B cell (primary cell): ENCODE data around the gene PDS5A. TPM values are rescaled to one million over a fixed set of nuclear protein-coding genes. Genes with fewer than 3 reads are reported as not detected.

ENCODE experiments used
- ATAC-seq: fragments of 200-7000 bp; cut with Tn5 transposase; one replicate; pipeline ENCODE4 v1.10.0; 2021; ENCODE audit warnings: low read depth, mild to moderate bottlenecking, moderate number of reproducible peaks, moderate library complexity
- CTCF ChIA-PET: fragments of 350-600 bp; sonication (Branson Sonifier 250); formaldehyde crosslinking; loops from one replicate; lab custom pipeline; 2021; ENCODE audit warnings: antibody characterized with exemption, inconsistent platforms; lab: Charles Lee
- POLR2A ChIA-PET: fragments of 350-600 bp; sonication (Branson Sonifier 250); formaldehyde crosslinking; loops from one replicate; lab custom pipeline; 2021; ENCODE audit warnings: antibody characterized with exemption; lab: Charles Lee
- DNase-seq: peaks from one replicate; pipeline ENCODE4 v3.0.0; 2013
- H2AFZ ChIP-seq: 2 replicates; pipeline ENCODE4 v1.6.1; 2012; ENCODE audit warnings: mild to moderate bottlenecking, low read depth, low read length; ENCODE audit not compliant: insufficient read depth, poor library complexity, severe bottlenecking
- H3K27ac ChIP-seq, 2 donors: 1 replicate in 1 of 2; 2 replicates in 1 of 2; pipeline ENCODE4 v1.5.1; 2012 to 2013; ENCODE audit warnings: low read length in 2 of 2, mild to moderate bottlenecking in 2 of 2, moderate library complexity in 1 of 2
- H3K27me3 ChIP-seq, 4 experiments: fragments of 200-600 bp in 1 of 4; sonication (generic) in 1 of 4; replicated peaks in 1 of 4; 1 replicate in 2 of 4; 2 replicates in 2 of 4; pipeline versions ENCODE4 v1.6.1 to v1.7.0; 2013 to 2016; ENCODE audit warnings: low read length in 3 of 4, mild to moderate bottlenecking in 2 of 4, mixed read lengths in 1 of 4, moderate library complexity in 1 of 4; ENCODE audit not compliant: insufficient read depth in 4 of 4, control insufficient read depth in 3 of 4; ENCODE audit errors: control extremely low read depth in 1 of 4
- H3K36me3 ChIP-seq, 2 experiments: replicated peaks in 1 of 2; 1 replicate in 1 of 2; 2 replicates in 1 of 2; pipeline versions ENCODE4 v1.6.1 to v1.7.1; 2013; ENCODE audit warnings: low read length in 1 of 2; ENCODE audit not compliant: insufficient read depth in 2 of 2, control insufficient read depth in 1 of 2; ENCODE audit errors: control extremely low read depth in 1 of 2, extremely low read depth in 1 of 2
- H3K4me1 ChIP-seq, 2 donors: fragments of 200-600 bp in 1 of 2; sonication (generic) in 1 of 2; 1 replicate in 1 of 2; 2 replicates in 1 of 2; pipeline versions ENCODE4 v1.5.1 to v1.6.1; 2013 to 2017; ENCODE audit warnings: low read length in 2 of 2; ENCODE audit not compliant: control insufficient read depth in 2 of 2, insufficient read depth in 2 of 2
- H3K4me2 ChIP-seq: replicated peaks from 2 replicates; pipeline ENCODE3; 2012; ENCODE audit warnings: mild to moderate bottlenecking, low read depth, low read length; ENCODE audit not compliant: poor library complexity, severe bottlenecking
- H3K4me3 ChIP-seq, 5 experiments: fragments of 200-600 bp in 1 of 5; sonication (generic) in 1 of 5; 1 replicate in 3 of 5; 2 replicates in 2 of 5; pipeline versions ENCODE4 v1.5.1 to v1.7.0; 2011 to 2016; ENCODE audit warnings: low read length in 4 of 5, mild to moderate bottlenecking in 4 of 5, low read depth in 2 of 5, control low read depth in 1 of 5, moderate library complexity in 1 of 5; ENCODE audit not compliant: insufficient read depth in 1 of 5; ENCODE audit errors: control extremely low read depth in 1 of 5, extremely low read depth in 1 of 5
- H3K79me2 ChIP-seq: fragments of 200-600 bp; sonication (generic); one replicate; pipeline ENCODE4 v1.6.0; 2016; ENCODE audit warnings: low read length; ENCODE audit not compliant: control insufficient read depth, insufficient read depth
- H3K9ac ChIP-seq: fragments of 200-600 bp; sonication (generic); 2 replicates; pipeline ENCODE4 v1.6.1; 2017; ENCODE audit warnings: mild to moderate bottlenecking, low read length, moderate library complexity
- H3K9me3 ChIP-seq, 3 donors: one replicate each; pipeline versions ENCODE4 v1.6.1 to v1.7.1; 2013; ENCODE audit warnings: low read length in 2 of 3; ENCODE audit not compliant: control insufficient read depth in 2 of 3, insufficient read depth in 1 of 3; ENCODE audit errors: control extremely low read depth in 1 of 3
- H4K20me1 ChIP-seq: 2 replicates; pipeline ENCODE4 v1.6.0; 2012; ENCODE audit warnings: mild to moderate bottlenecking, low read length; ENCODE audit not compliant: insufficient read depth, control insufficient read depth, poor library complexity, severe bottlenecking
- H3K27ac Mint-ChIP-seq: one replicate; pipeline ENCODE4 v1.8.0; 2021; ENCODE audit warnings: mixed read lengths
- H3K27me3 Mint-ChIP-seq: one replicate; pipeline ENCODE4 v1.8.0; 2021; ENCODE audit warnings: mixed read lengths
- H3K4me1 Mint-ChIP-seq: one replicate; pipeline ENCODE4 v1.8.0; 2021; ENCODE audit warnings: mixed read lengths
- H3K4me3 Mint-ChIP-seq: one replicate; pipeline ENCODE4 v1.8.0; 2021; ENCODE audit warnings: mixed read lengths
- H3K9me3 Mint-ChIP-seq: one replicate; pipeline ENCODE4 v1.8.0; 2022; ENCODE audit warnings: mixed read lengths; ENCODE audit not compliant: insufficient read depth
- EZH2 ChIP-seq: IDR thresholded peaks from 2 replicates; pipeline ENCODE4 v1.6.1; 2012; ENCODE audit warnings: borderline replicate concordance, low read depth, mild to moderate bottlenecking, moderate library complexity, low read length; ENCODE audit not compliant: insufficient read depth, poor library complexity, severe bottlenecking
- WGBS: methylation state at CpG from one replicate; pipeline ENCODE4 v1.1.5; 2013; ENCODE audit warnings: missing lambda C conversion rate; ENCODE audit not compliant: insufficient coverage; 5-methylcytosine and 5-hydroxymethylcytosine counted together
- intact Hi-C: fragments of 100-400 bp; cut with micrococcal nuclease; formaldehyde crosslinking; loops from one replicate; pipeline ENCODE4 v1.10.0; 2022
- polyA plus RNA-seq: library from polyadenylated mRNA; depleted of rRNA; stranded (reverse); fragments of >200 nt; gene quantifications from 2 replicates; pipeline ENCODE4 v1.2.3, GENCODE V29; 2012
- total RNA-seq, 2 donors: library from RNA; stranded (reverse); fragments of 120-200 nt in 1 of 2; gene quantifications; 1 replicate in 1 of 2; 2 replicates in 1 of 2; pipeline versions ENCODE4 v1.2.3 to v1.2.4, GENCODE V29; 2013 to 2022
- TF ChIP-seq, protein P1 (sequence below): fragments of 200-600 bp; IDR thresholded peaks from one replicate; pipeline ENCODE4 v1.8.0; 2022; ENCODE audit warnings: antibody characterized with exemption, mild to moderate bottlenecking

Gene PDS5A
- total and polyA plus RNA-seq, 2 donors (not counting 1 experiment from before 2014, with no cell fraction given): 19.4 to 111 TPM

DNA sequence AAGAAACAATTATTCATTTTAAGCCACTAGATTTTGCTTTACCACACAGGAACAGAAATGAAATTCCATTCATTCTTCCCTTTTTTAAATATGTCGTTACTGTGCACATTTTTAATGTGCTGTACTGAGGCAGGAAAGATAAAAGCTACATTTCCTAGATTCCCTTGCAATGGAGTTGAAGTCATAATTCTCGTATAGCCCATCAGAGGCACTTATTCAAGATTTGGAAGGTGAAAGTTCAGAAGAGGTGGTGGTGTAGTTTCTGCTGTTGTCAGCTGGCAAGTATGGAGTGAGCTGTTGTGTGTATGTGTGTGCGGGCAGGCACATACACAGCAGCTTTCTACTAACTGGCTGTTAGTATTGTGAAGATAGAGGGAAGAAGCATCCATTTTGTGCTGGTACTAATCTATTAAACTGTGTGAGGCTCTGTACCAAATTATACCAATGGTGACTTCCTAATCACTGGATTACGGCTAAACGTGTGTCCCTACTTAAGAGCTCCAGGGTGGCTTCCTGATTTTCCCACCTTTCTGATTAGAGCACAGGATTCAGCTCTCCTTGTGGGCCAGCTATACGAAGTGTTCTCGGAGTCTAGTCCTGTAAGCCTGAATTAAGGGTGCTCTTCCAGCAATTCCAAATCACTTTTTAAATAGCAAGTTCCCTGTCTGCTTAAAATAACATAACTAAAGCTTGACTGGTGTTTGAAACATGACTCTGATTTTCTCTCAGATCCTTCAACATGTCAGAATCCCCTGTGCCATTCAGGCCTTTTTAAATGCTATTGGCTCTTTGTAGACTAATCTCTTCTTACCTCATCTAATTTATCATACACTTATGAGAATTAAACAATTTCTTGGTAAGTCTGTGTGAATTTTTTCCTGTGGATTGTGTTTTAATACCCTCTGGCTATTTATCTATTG lies 43.8 kb downstream of the PDS5A start:
- no peaks in the 10 kb centered on the region for H3K27me3 ChIP-seq
- POLR2A ChIA-PET: interaction anchor here (0.6 kb wide), 1 partner anchor 11 kb away, joined by 7 read pairs; no protein-coding TSS in a partner anchor
- H3K4me1 Mint-ChIP-seq: peaks cover 57% of the 10 kb centered on the region
- CTCF ChIA-PET: interaction anchor here (1.1 to 1.3 kb wide), 2 partner anchors 14 to 465 kb away, joined by 3 read pairs; no protein-coding TSS in a partner anchor
- peaks cover 26 to 40% of the 10 kb centered on the region in 2 donors for H3K4me1 ChIP-seq
- peak overlapping the region; percentile 4 for H2AFZ ChIP-seq
- intact Hi-C loops: loop anchor here (1.0 kb wide), 1 partner anchor 12 kb away; no protein-coding TSS in a partner anchor
- H3K9ac ChIP-seq: no peak overlapping the region
- peak overlapping the region; percentile 17 for H3K4me3 Mint-ChIP-seq
- no peak for DNase-seq
- no peaks in the 10 kb centered on the region for H3K9me3 ChIP-seq
- peak overlapping the region in 1 of 2 donors; percentile 58 for H3K27ac ChIP-seq
- no peak for ATAC-seq
- H3K27ac Mint-ChIP-seq: peak overlapping the region; percentile 58
- H3K79me2 ChIP-seq: peaks cover 92% of the 10 kb centered on the region
- no peaks in the 10 kb centered on the region for H3K9me3 Mint-ChIP-seq
- 73% methylated on average over 6 of the region's 7 CpGs for WGBS
- H3K4me2 ChIP-seq: peak overlapping the region; percentile 44
- no peak overlapping the region for H3K4me3 ChIP-seq
- peaks cover 34% of the 10 kb centered on the region for H4K20me1 ChIP-seq
- H3K27me3 Mint-ChIP-seq: no peaks in the 10 kb centered on the region
- peaks cover 2 to 16% of the 10 kb centered on the region in 2 experiments for H3K36me3 ChIP-seq
- TF ChIP-seq, protein P1, sequence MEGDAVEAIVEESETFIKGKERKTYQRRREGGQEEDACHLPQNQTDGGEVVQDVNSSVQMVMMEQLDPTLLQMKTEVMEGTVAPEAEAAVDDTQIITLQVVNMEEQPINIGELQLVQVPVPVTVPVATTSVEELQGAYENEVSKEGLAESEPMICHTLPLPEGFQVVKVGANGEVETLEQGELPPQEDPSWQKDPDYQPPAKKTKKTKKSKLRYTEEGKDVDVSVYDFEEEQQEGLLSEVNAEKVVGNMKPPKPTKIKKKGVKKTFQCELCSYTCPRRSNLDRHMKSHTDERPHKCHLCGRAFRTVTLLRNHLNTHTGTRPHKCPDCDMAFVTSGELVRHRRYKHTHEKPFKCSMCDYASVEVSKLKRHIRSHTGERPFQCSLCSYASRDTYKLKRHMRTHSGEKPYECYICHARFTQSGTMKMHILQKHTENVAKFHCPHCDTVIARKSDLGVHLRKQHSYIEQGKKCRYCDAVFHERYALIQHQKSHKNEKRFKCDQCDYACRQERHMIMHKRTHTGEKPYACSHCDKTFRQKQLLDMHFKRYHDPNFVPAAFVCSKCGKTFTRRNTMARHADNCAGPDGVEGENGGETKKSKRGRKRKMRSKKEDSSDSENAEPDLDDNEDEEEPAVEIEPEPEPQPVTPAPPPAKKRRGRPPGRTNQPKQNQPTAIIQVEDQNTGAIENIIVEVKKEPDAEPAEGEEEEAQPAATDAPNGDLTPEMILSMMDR: no peak
- TF ChIP-seq EZH2: no peak
